ENCODE measurements around the gene HTR1B.

DNA sequence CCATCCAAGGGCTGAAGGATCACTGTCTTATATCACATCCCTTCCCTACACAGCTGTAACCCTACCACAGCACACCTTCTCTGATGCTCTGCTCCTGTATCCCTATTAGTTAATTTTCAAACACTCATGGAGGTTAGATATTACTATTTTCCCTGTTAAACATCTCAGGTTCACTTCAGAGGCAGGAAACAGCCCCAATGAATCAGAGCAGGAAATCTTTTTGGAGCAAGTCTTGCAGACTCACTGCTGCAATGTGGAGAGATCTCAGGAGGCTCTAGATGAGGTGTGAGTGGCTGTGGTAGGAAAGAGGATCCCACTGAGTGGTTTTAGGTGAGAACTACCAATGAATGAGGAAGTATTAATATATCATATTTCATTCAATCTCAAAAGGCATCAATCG is 19.7 kb upstream of the HTR1B start:
- TF ChIP-seq ZNF274 (IDR thresholded peaks at IDR 0.05; ENCODE audit: low read depth, low read length) (no peak), YY1 (IDR thresholded peaks at IDR 0.05; ENCODE audit: insufficient read depth, insufficient read length) (no peak), SUZ12 (IDR thresholded peaks at IDR 0.05; ENCODE audit: extremely low read depth, insufficient read depth, insufficient read length) (no peak)
